HG02938 (cell line): Measurements from ENCODE around the gene YTHDF2.
"Not testable (repeated sequence)": the region's sequence is repeated elsewhere in the genome, so short reads cannot be mapped to it uniquely, and the experiment has no call there.

Experiments
- ATAC-seq: cut with Tn5 transposase; IDR thresholded peaks from one replicate; pipeline ENCODE4 v1.9.1; 2021; ENCODE audit warnings: mild to moderate bottlenecking, moderate library complexity; ENCODE audit not compliant: unreplicated experiment

YTHDF2 gene

GRCh38 chr1:28758420-28758819 is 21.7 kb downstream of the YTHDF2 start:
- no peak for ATAC-seq

GRCh38 chr1:28759257-28759656 is 22.5 kb downstream of the YTHDF2 start:
- ATAC-seq = no peak

DNA sequence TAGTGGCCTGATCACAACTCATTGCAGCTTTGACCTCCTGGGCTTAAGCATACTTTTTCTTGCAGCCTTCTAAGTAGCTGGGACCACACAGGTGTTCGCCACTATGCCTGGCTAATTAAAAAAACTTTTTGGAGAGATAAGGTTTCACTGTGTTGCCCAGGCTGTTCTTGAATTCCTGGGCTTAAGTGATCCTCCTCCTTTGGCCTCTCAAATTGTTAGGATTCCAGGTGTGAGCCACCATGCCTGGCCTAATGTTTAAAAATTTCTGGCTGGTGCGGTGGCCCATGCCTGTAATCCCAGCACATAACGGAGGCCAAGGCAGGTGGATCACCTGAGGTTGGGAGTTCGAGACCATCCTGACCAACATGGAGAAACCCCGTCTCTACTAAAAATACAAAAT is 24.4 kb downstream of the YTHDF2 start:
- no peak for ATAC-seq

GRCh38 chr1:28766532-28767183 is 29.9 kb downstream of the YTHDF2 start:
- no peak for ATAC-seq

DNA sequence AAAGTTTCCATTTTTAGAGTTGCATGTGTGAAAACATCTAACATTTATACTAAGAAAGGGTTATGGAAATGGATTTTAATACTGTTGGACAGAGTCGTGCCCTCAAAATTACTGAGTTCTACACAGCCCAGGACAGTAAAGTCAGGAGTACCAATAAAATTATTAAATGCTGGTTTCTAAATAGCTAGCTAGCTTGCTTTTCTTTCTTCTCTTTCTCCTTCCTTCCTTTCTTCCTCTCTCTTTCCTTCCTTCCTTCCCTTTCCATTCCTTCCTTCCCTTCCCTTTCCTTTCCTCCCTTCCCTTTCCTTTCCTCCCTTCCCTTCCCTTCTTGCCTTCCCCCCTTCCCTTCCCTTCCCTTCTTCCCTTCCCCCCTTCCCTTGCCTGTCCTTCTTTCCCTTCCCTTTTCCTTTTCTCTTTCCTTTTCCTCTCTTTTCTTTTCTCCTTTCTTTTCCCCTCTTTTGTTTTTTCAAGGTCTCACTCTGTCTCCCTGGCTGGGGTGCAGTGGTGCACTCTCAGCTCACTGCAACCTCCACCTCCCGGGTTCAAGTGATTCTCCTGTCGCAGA is 33.9 kb downstream of the YTHDF2 start:
- ATAC-seq = no peak

DNA sequence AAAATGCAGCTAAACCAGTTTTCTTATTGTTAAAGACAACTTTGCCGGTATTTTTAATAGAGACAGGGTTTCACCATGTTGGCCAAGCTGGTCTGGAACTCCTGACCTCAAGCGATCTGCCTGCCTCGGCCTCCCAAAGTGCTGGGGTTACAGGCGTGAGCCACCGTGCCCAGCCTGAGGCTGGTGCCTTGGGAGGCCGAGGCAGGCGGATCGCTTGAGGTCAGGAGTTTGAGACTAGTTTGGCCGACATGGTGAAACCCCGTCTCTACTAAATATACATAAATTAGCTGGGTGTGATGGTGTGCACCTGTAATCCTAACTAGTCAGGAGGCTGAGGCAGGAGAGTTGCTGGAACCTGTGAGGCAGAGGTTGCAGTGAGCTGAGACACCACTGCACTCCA is 35.2 kb downstream of the YTHDF2 start:
- not testable (repeated sequence) for ATAC-seq

DNA sequence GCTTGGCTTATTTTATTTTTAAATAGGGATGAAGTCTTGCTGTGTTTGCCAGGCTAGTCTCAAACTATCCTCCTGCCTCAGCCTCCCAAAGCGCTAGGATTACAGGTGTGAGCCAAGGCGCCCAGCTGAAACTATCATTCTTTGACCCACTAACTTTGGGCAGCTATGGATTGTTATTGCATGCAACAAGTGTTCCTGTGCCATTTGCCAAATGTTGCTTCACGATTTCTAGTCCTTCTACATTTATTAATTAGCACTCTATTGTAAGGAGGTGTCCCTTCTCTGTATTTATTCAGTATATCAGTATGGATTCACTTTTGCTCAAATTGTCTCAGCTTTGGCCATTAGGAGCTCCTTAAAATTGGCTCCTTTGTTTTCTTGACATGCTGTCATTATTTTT is 36.4 kb downstream of the YTHDF2 start:
- ATAC-seq = no peak

- ATAC-seq = no peak
Measured at GRCh38 chr1:28775121-28775942, 38.6 kb downstream of the YTHDF2 start.

- ATAC-seq = no peak
Measured at GRCh38 chr1:28776341-28776740, 39.6 kb downstream of the YTHDF2 start.

GRCh38 chr1:28778021-28778420 is 41.3 kb downstream of the YTHDF2 start:
- no peak for ATAC-seq

- no peak for ATAC-seq
Measured at GRCh38 chr1:28779751-28780408, 43.1 kb downstream of the YTHDF2 start.

DNA sequence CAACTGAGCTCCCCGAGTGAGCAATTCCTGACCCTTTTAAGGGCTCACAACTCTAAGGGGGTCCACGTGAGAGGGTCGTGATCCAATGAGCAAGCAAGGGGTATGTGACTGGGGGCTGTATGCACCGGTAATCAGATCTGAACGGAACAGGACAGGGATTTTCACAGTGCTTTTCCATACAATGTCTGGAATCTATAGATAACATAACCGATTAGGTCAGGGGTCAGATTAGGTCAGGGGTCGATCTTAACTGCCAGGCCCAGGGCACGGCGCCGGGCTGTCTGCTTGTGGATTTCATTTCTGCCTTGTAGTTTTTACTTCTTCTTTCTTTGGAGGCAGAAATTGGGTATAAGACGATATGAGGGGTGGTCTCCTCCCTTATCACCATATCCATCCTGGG is 44.6 kb downstream of the YTHDF2 start:
- no peak for ATAC-seq

DNA sequence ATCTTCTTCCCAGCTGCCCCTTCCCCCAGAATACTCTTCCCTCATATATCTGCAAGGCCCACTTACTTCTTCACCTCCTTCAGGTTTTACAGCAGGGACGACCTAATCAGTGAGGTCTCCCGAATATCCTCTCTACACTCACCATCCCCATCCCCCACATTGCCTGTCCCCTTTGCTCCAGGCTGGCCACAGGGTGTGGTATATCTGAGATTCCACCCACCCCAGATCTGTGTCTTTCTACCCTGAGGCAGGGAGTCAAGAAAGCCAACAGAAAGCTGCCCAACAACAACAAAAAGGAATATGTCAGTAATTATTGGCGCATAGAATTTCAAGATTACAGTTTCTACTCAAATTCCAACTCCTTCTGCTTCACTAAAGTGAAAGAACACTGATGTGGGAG is 45.3 kb downstream of the YTHDF2 start:
- no peak for ATAC-seq

GRCh38 chr1:28783363-28783762 is 46.6 kb downstream of the YTHDF2 start:
- ATAC-seq = no peak

DNA sequence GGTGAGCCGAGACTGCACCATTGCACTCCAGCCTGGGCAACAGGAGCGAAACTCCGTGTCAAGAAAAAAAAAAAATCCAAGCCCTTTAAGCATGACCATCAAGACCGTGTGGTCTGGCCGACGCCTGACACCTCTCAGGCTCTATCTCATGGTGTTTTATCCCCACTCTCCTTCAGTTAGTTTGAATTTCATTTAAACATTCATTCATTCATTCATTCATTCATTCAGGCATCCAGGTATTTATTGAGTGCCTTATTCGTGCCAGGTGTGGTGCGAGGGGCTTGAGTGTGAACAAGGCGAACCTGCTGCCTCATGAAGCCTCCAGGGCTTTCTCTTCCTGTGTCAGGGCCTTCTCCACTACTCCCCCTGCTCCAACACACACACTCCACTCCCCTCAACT is 52.7 kb downstream of the YTHDF2 start:
- ATAC-seq = no peak

- ATAC-seq = no peak
Measured at GRCh38 chr1:28789816-28790215, 53.1 kb downstream of the YTHDF2 start.

GRCh38 chr1:28790377-28791035 is 53.8 kb downstream of the YTHDF2 start:
- no peak for ATAC-seq

- ATAC-seq = not testable (repeated sequence)
Measured at GRCh38 chr1:28791929-28792328, 55.2 kb downstream of the YTHDF2 start.

DNA sequence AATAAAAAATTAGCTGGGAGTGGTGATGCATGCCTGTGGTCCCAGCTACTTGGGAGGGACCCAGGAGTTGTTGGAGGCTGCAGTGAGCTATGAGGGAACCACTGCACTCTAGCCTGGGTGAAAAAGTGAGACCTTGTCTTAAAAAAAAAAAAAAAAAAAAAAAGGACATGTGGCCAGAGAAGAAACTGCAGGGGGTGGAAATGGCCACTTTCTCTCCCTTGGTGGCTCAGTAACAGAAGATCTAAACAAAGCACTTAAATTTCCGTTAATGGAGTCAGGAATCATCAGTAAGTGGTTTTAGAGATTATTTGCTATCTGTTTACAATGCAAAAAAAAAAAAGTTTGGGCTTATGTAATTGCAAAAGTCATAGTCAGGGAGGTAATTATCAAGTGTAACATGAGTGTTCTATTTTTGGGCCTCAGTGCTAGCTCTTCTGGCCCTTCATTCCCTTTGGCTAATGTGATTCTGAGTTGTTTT is 55.9 kb downstream of the YTHDF2 start:
- no peak for ATAC-seq

GRCh38 chr1:28794582-28794981 is 57.8 kb downstream of the YTHDF2 start:
- not testable (repeated sequence) for ATAC-seq
